Urinary bladder (tissue), 4 donors: Measurements from ENCODE around the gene PARVB. TPM values are rescaled to one million over a fixed set of nuclear protein-coding genes. Genes with fewer than 3 reads are reported as not detected.
"Not testable (repeated sequence)": the region's sequence is repeated elsewhere in the genome, so short reads cannot be mapped to it uniquely, and the experiment has no call there.

Experiments
- DNase-seq: peaks from one replicate; pipeline ENCODE4 v3.0.0-alpha.2; 2015; ENCODE audit errors: extremely low spot score
- H3K27ac ChIP-seq: one replicate; pipeline ENCODE4 v1.5.1; 2013; ENCODE audit warnings: low read depth, mild to moderate bottlenecking, moderate library complexity
- H3K36me3 ChIP-seq: one replicate; pipeline ENCODE4 v1.6.1; 2013; ENCODE audit warnings: mild to moderate bottlenecking, moderate library complexity; ENCODE audit not compliant: insufficient read depth
- H3K4me1 ChIP-seq: one replicate; pipeline ENCODE4 v1.6.1; 2013; ENCODE audit warnings: mild to moderate bottlenecking, moderate library complexity; ENCODE audit not compliant: insufficient read depth
- H3K4me3 ChIP-seq: one replicate; pipeline ENCODE4 v1.5.1; 2013; ENCODE audit warnings: low read depth, low read length
- WGBS: extraction: QIAGEN DNeasy Blood & Tissue Kit; methylation state at CpG from one replicate; pipeline ENCODE4 v1.1.7; 2013; 5-methylcytosine and 5-hydroxymethylcytosine counted together
- polyA plus RNA-seq: library from polyadenylated mRNA; stranded (reverse); fragments of 200-250 nt; gene quantifications from one replicate; pipeline ENCODE4 v1.2.3, GENCODE V29; 2013
- total RNA-seq: library from RNA; depleted of rRNA; stranded (reverse); fragments of >200 nt; gene quantifications from one replicate; pipeline ENCODE4 v1.2.3, GENCODE V29; 2014
- donor health status: healthy with polysubstance abuse.
- donor health status: healthy.

Gene PARVB
- total and polyA plus RNA-seq, 2 donors = 11.2 to 38.0 TPM

GRCh38 chr22:44002997-44003396 is 21.1 kb upstream of the PARVB start:
- Histone ChIP-seq H3K27ac (no peak overlapping the region), H3K4me1 (no peaks in the 10 kb centered on the region), H3K36me3 (no peaks in the 10 kb centered on the region), H3K4me3 (no peak overlapping the region)
- WGBS = 89% methylated on average over 8 of the region's 8 CpGs
- DNase-seq = no peak

GRCh38 chr22:44003405-44004103 is 20.5 kb upstream of the PARVB start:
- H3K27ac ChIP-seq = no peak overlapping the region
- no peaks in the 10 kb centered on the region for H3K36me3 ChIP-seq
- H3K4me3 ChIP-seq = no peak overlapping the region
- 73% methylated on average over 7 of the region's 7 CpGs for WGBS
- H3K4me1 ChIP-seq = no peaks in the 10 kb centered on the region
- DNase-seq = no peak

GRCh38 chr22:44004104-44004460 is 20.0 kb upstream of the PARVB start:
- H3K36me3 ChIP-seq = no peaks in the 10 kb centered on the region

GRCh38 chr22:44005524-44005923 is 18.6 kb upstream of the PARVB start:
- WGBS = 94% methylated on average over 4 of the region's 4 CpGs

More at GRCh38 chr22:44004104-44004460, 20.0 kb upstream of the PARVB start:
- H3K27ac ChIP-seq = no peak overlapping the region
- no peak overlapping the region for H3K4me3 ChIP-seq
- WGBS = 95% methylated on average over 7 of the region's 7 CpGs
- no peak for DNase-seq
- no peaks in the 10 kb centered on the region for H3K4me1 ChIP-seq

GRCh38 chr22:44012162-44012561 is 11.9 kb upstream of the PARVB start:
- no peak overlapping the region for H3K27ac ChIP-seq
- no peak overlapping the region for H3K4me3 ChIP-seq
- WGBS = 71% methylated on average over 5 of the region's 5 CpGs
- H3K4me1 ChIP-seq = no peaks in the 10 kb centered on the region
- H3K36me3 ChIP-seq = no peaks in the 10 kb centered on the region
- DNase-seq = no peak

More at GRCh38 chr22:44005524-44005923, 18.6 kb upstream of the PARVB start:
- Histone ChIP-seq H3K4me3 (no peak overlapping the region), H3K4me1 (no peaks in the 10 kb centered on the region), H3K36me3 (no peaks in the 10 kb centered on the region), H3K27ac (no peak overlapping the region)
- DNase-seq = no peak

GRCh38 chr22:44012591-44012990 is 11.5 kb upstream of the PARVB start:
- Histone ChIP-seq H3K4me1 (no peaks in the 10 kb centered on the region), H3K27ac (no peak overlapping the region), H3K36me3 (no peaks in the 10 kb centered on the region), H3K4me3 (no peak overlapping the region)
- 89% methylated on average over 7 of the region's 7 CpGs for WGBS
- no peak for DNase-seq

GRCh38 chr22:44014241-44014640 is 9.9 kb upstream of the PARVB start:
- WGBS = 66% methylated on average over 2 of the region's 2 CpGs
- DNase-seq = no peak
- H3K4me3 ChIP-seq = no peak overlapping the region
- no peak overlapping the region for H3K27ac ChIP-seq
- H3K4me1 ChIP-seq = no peaks in the 10 kb centered on the region
- H3K36me3 ChIP-seq = no peaks in the 10 kb centered on the region

- H3K27ac ChIP-seq, H3K4me1 ChIP-seq, H3K4me3 ChIP-seq, DNase-seq, H3K36me3 ChIP-seq: not testable (repeated sequence)
- WGBS = 90% methylated on average over 3 of the region's 3 CpGs
Observed at GRCh38 chr22:44016586-44016985, 7.5 kb upstream of the PARVB start.

- Histone ChIP-seq H3K4me3 (no peak overlapping the region), H3K4me1 (peaks cover 2% of the 10 kb centered on the region), H3K36me3 (no peaks in the 10 kb centered on the region), H3K27ac (no peak overlapping the region)
- DNase-seq = no peak
- 97% methylated on average over 9 of the region's 9 CpGs for WGBS
Observed at GRCh38 chr22:44018594-44018993, 5.5 kb upstream of the PARVB start.

- H3K36me3 ChIP-seq = no peaks in the 10 kb centered on the region
- peaks cover 2% of the 10 kb centered on the region for H3K4me1 ChIP-seq
- DNase-seq = no peak
- WGBS = 92% methylated on average over 10 of the region's 10 CpGs
- no peak overlapping the region for H3K4me3 ChIP-seq
- H3K27ac ChIP-seq = no peak overlapping the region
Observed at GRCh38 chr22:44019416-44019815, 4.7 kb upstream of the PARVB start.

GRCh38 chr22:44019846-44020245 is 4.3 kb upstream of the PARVB start:
- 90% methylated on average over 5 of the region's 5 CpGs for WGBS
- H3K27ac ChIP-seq = no peak overlapping the region
- H3K4me3 ChIP-seq = no peak overlapping the region
- peaks cover 2% of the 10 kb centered on the region for H3K4me1 ChIP-seq
- no peak for DNase-seq
- H3K36me3 ChIP-seq = no peaks in the 10 kb centered on the region

- H3K27ac ChIP-seq = no peak overlapping the region
- DNase-seq = no peak
- H3K4me3 ChIP-seq = no peak overlapping the region
- 91% methylated on average over 8 of the region's 8 CpGs for WGBS
- peaks cover 2% of the 10 kb centered on the region for H3K4me1 ChIP-seq
- no peaks in the 10 kb centered on the region for H3K36me3 ChIP-seq
Observed at GRCh38 chr22:44020981-44021380, 3.1 kb upstream of the PARVB start.

- Histone ChIP-seq H3K36me3 (no peaks in the 10 kb centered on the region), H3K4me3 (peak overlapping the region; percentile 83), H3K27ac (peak overlapping the region; percentile 48), H3K4me1 (peaks cover 2% of the 10 kb centered on the region)
- no peak for DNase-seq
- WGBS = 14% methylated on average over 53 of the region's 54 CpGs
Observed at GRCh38 chr22:44023404-44024287, 456 bp upstream of the PARVB start.
